Prostate gland (tissue), 2 donors: ENCODE measurements around the gene ADAP2. TPM values are rescaled to one million over a fixed set of nuclear protein-coding genes. Genes with fewer than 3 reads are reported as not detected.
A peak's percentile ranks its signal among the peaks of the same experiment; 100 is the strongest.

ENCODE experiments used
- DNase-seq: peaks from one replicate; pipeline ENCODE4 v3.0.0-alpha.2; 2019; ENCODE audit warnings: low spot score
- H3K27ac ChIP-seq, 2 donors: fragments of 200-600 bp; sonication (generic); 2 replicates each; pipeline ENCODE4 v1.5.1; 2017 to 2019
- H3K27me3 ChIP-seq: fragments of 200-600 bp; sonication (generic); replicated peaks from 2 replicates; pipeline ENCODE4 v1.5.1; 2019; ENCODE audit not compliant: insufficient read depth
- H3K36me3 ChIP-seq, 2 donors: fragments of 200-600 bp; sonication (generic); 1 replicate in 1 of 2; 2 replicates in 1 of 2; pipeline versions ENCODE4 v1.5.1 to v1.8.1; 2017 to 2019
- H3K4me1 ChIP-seq: fragments of 200-600 bp; sonication (generic); replicated peaks from 2 replicates; pipeline ENCODE4 v1.5.1; 2019
- H3K4me3 ChIP-seq, 2 donors: fragments of 200-600 bp; sonication (generic); 2 replicates each; pipeline ENCODE4 v1.5.1; 2017 to 2019
- H3K9me3 ChIP-seq: fragments of 200-600 bp; sonication (generic); 2 replicates; pipeline ENCODE4 v1.5.1; 2017
- POLR2A ChIP-seq: fragments of 450-650 bp; IDR thresholded peaks from one replicate; pipeline ENCODE4 v1.6.1; 2016; ENCODE audit warnings: antibody characterized with exemption, mild to moderate bottlenecking
- POLR2AphosphoS5 ChIP-seq: sonication (generic); formaldehyde crosslinking; IDR thresholded peaks from one replicate; pipeline ENCODE4 v1.6.1; 2017; ENCODE audit warnings: antibody characterized with exemption
- WGBS: methylation state at CpG from one replicate; pipeline ENCODE4 v1.1.5; 2018; 5-methylcytosine and 5-hydroxymethylcytosine counted together
- intact Hi-C: fragments of 100-400 bp; cut with DNase I; formaldehyde crosslinking; loops from one replicate; pipeline ENCODE4 v1.14.2; 2022
- total RNA-seq, 2 donors: library from RNA; depleted of rRNA; stranded (reverse); fragments of >200 nt; gene quantifications; one replicate each; pipeline ENCODE4 v1.1.0, GENCODE V29; 2016
- TF ChIP-seq, protein P1 (sequence below), 4 experiments: fragments of 200-600 bp in 2 of 4; fragments of 450-650 bp in 2 of 4; sonication (generic) in 2 of 4; IDR thresholded peaks; 1 replicate in 3 of 4; 2 replicates in 1 of 4; pipeline ENCODE4 v1.5.1; 2016 to 2019; ENCODE audit warnings: antibody characterized with exemption in 4 of 4, mild to moderate bottlenecking in 2 of 4, moderate library complexity in 2 of 4

Gene ADAP2
- total RNA-seq, 2 donors from 2014 or later, result 5.8 to 12.3 TPM

DNA sequence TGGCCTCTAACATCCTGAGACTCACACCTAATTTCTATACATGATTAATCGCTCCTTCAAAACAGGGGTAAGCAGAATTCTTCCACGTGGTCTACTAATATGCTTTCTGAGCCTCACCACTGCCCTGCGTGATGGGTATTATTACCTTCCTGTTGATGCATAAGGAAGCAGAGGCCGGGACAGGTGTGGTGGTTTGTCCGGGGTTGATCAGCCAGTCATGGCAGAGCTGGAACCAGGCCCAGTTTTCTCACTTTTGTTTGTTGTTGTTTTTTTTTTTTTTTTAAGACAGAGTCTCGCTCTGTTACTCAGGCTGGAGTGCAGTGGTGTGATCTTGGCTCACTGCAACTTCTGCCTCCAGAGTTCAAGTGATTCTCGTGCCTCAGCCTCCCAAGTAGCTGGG lies 80.3 kb downstream of the ADAP2 start:
- H3K27me3 ChIP-seq, result no peaks in the 10 kb centered on the region
- WGBS, result 91% methylated on average over 7 of the region's 7 CpGs
- H3K4me1 ChIP-seq, result no peaks in the 10 kb centered on the region
- peaks cover 0 to 7% of the 10 kb centered on the region in 2 donors for H3K36me3 ChIP-seq
- H3K27ac ChIP-seq, result no peak overlapping the region
- H3K4me3 ChIP-seq, result no peak overlapping the region
- no peak for DNase-seq
- no peaks in the 10 kb centered on the region for H3K9me3 ChIP-seq
- intact Hi-C loops, result no loop called here
- TF ChIP-seq, protein P1, sequence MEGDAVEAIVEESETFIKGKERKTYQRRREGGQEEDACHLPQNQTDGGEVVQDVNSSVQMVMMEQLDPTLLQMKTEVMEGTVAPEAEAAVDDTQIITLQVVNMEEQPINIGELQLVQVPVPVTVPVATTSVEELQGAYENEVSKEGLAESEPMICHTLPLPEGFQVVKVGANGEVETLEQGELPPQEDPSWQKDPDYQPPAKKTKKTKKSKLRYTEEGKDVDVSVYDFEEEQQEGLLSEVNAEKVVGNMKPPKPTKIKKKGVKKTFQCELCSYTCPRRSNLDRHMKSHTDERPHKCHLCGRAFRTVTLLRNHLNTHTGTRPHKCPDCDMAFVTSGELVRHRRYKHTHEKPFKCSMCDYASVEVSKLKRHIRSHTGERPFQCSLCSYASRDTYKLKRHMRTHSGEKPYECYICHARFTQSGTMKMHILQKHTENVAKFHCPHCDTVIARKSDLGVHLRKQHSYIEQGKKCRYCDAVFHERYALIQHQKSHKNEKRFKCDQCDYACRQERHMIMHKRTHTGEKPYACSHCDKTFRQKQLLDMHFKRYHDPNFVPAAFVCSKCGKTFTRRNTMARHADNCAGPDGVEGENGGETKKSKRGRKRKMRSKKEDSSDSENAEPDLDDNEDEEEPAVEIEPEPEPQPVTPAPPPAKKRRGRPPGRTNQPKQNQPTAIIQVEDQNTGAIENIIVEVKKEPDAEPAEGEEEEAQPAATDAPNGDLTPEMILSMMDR (IDR thresholded peaks at IDR 0.05), result no peak
- TF ChIP-seq POLR2AphosphoS5 (no peak), POLR2A (no peak)

GRCh38 chr17:31003225-31003866 lies 81.6 kb downstream of the ADAP2 start:
- no peak for TF ChIP-seq POLR2A
- TF ChIP-seq, protein P1 (IDR thresholded peaks at IDR 0.05), result no peak
- TF ChIP-seq POLR2AphosphoS5, result no peak
- Histone ChIP-seq H3K27ac (no peak overlapping the region), H3K36me3 (peaks cover 0 to 7% of the 10 kb centered on the region in 2 donors), H3K4me1 (no peaks in the 10 kb centered on the region), H3K27me3 (no peaks in the 10 kb centered on the region), H3K9me3 (no peaks in the 10 kb centered on the region), H3K4me3 (no peak overlapping the region)
- intact Hi-C loops, result no loop called here
- WGBS, result 100% methylated on average over 5 of the region's 5 CpGs
- no peak for DNase-seq

GRCh38 chr17:31004160-31004559 lies 82.4 kb downstream of the ADAP2 start:
- Histone ChIP-seq H3K9me3 (no peaks in the 10 kb centered on the region), H3K36me3 (peaks cover 0 to 6% of the 10 kb centered on the region in 2 donors), H3K27ac (no peak overlapping the region), H3K4me3 (no peak overlapping the region), H3K27me3 (no peaks in the 10 kb centered on the region), H3K4me1 (no peaks in the 10 kb centered on the region)
- TF ChIP-seq POLR2A, result no peak
- TF ChIP-seq POLR2AphosphoS5, result no peak
- TF ChIP-seq, protein P1 (IDR thresholded peaks at IDR 0.05), result no peak
- no peak for DNase-seq
- intact Hi-C loops, result no loop called here
- 95% methylated on average over 2 of the region's 2 CpGs for WGBS

GRCh38 chr17:31007695-31008373 lies 86.1 kb downstream of the ADAP2 start:
- no peak for TF ChIP-seq POLR2A
- TF ChIP-seq POLR2AphosphoS5, result no peak
- TF ChIP-seq, protein P1 (IDR thresholded peaks at IDR 0.05), result no peak
- Histone ChIP-seq H3K27me3 (no peaks in the 10 kb centered on the region), H3K4me1 (peaks cover 3% of the 10 kb centered on the region), H3K9me3 (no peaks in the 10 kb centered on the region), H3K27ac (peak overlapping the region; percentile 87 to 90), H3K36me3 (no peaks in the 10 kb centered on the region), H3K4me3 (peak overlapping the region; percentile 59 to 61)
- no peak for DNase-seq
- intact Hi-C loops, result no loop called here
- 64% methylated on average over 9 of the region's 9 CpGs for WGBS
